Measurements from ENCODE around the gene RASAL3.

Gene RASAL3

DNA sequence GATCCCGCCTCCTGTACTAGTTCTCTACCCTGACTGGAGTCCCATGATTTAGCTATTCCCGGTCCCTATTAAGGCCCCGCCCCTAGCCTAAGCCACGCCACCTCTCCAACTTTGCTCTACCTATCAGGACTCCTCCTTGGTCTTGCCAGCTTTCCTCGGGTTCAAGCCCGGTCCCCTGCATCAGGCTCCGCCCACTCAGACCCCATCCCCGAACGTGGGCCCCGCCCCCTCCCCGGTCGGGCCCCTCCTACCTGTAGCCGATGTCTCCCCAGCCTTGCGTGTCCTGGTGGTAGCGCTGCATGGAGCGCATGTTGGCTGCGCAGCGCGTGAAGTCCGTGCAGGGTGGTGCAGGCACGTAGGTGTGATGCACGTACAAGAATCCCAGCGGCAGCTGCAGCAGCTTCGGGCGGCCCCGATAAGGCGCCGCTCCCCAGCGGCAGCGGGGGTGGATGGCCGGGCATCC lies 7.3 kb upstream of the RASAL3 start:
- no peak for DNase-seq

DNA sequence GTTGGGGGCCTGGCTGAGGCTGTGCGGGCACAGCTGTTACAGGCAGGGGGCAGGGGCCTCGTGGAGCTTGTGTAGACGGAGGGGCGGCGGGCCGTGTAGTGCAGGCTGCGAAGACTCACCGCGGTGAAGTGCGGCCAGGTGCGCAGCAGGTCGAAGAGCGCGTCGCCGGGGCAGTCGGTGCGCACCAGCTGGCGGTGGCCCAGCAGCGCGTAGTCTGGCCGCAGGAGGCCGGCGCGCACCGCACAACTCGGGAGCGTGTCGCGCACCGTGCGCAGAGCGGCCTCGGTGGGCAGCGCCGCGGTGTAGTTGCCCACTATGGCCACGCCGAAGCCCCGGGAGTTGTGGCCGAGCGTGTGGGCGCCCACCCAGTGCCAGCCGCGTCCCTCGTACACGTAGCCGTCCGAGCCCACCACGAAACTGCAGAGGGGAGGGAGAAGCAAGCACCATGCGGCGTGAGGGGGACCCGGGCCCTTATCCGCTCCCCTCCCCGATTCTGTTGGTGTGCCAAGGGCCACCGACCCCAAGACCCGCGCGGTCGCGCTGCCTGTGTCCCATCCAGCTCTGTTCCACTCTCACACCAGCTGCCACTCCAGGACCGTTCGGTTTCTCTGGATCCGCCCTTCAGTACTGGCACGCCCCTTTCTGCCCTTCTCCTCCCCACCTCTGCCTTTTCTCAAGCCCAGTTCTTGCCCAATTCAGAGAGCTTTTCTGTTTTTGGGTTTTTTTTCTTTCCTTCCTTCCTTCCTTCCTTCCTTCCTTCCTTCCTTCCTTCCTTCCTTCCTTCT lies 5.4 kb upstream of the RASAL3 start:
- no peak for DNase-seq

DNA sequence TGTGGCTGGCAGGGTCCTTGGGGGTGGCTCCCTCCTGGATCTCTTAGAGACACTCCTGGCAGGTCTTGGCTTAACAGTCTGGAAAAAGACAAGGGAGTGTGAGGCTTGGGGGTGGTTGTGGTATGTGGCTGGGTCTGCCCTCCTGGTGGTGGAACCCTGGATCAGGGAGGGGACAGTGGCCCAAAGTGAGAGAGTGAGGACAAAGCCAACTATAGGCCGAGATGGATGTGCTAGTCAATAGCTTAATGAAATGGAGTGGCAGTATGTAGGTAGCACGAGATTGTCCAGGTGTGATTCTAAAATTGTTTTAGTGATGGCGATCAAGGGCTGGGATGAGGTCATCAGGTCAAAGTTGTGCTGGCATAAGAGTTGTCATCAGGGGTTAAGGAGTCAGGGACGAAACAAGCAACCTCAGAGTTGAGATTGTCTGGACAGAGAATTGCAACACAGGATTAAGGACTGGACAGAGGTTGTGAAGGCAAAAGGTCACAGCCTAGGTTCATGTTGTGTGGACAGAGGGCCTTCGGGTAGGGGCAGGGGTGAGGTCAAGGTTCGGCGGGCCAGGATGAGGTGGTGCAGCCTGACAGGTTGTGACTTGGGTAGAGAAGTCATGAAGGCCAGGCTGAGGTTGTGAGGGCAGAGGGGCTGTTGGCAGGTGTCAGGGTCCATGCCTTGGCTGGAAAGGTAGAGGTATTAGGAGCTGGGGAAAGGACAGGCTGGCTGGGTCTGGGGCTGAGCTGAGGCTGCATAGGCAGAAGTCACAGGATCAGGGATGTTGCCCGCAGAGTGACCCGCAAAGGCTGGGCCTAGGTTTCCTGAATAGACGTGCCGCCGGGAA lies 4.5 kb upstream of the RASAL3 start:
- DNase-seq = no peak

DNA sequence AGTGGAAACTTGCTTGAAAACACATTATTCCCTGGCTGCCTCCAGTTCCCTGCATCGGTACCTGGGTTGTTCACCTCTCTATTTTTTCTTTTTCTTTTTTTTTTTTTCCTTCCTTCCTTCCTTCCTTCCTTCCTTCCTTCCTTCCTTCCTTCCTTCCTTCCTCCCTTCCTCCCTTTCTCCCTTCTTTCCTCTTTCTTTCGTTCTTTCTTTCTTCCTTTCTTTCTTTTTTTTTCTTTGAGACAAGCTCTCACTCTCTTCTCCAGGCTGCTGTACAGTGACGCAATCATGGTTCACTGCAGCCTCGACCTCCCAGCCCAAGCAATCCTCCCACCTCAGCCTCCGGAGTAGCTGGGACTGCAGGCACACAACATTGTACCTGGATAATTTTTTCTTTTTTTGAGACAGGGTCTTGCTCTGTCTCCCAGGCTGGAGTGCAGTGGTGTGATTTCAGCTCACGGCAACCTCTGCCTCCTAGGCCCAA lies 3.4 kb upstream of the RASAL3 start:
- DNase-seq = no peak

DNA sequence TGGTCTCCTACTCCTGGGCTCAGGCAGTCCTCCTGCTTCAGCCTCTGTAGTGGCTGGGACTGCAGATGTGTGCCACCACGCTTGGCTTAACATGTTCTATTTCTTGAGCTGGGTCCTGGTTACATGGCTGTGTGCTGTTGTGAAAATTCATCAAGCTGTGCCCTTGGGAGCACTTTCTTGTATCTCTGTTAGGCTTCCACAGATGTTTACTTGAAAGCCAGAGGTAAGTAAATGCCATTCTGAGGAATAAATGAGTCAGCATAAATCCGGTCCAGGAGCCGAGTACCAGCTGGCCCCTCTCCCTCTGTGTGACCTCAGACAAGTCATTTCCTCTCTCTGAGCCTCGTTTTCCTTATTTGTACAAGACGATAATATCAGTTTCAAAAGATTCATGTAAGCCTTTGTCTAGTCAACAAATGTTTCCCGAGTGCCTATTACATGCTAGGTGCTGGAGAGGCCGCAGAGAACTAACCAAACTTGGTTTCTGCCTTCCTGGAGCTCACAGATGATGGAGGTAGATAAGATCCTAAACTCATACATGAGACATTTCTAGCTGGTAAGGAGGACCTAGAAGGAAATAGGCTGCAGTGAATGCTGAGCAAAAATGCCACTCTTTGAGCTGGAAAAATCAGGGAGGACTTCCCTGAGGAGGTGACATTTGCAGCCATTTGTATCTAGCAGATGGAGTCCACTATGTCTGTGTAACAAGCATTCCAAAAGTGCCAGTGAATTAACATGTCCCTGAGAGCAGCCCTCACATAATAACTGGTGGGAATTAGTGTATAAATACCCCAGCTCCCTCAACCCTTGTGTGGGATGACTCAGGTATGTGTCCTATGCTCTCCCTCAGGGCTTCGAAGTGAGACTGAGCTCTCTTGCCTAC lies 2.7 kb upstream of the RASAL3 start:
- DNase-seq = no peak

DNA sequence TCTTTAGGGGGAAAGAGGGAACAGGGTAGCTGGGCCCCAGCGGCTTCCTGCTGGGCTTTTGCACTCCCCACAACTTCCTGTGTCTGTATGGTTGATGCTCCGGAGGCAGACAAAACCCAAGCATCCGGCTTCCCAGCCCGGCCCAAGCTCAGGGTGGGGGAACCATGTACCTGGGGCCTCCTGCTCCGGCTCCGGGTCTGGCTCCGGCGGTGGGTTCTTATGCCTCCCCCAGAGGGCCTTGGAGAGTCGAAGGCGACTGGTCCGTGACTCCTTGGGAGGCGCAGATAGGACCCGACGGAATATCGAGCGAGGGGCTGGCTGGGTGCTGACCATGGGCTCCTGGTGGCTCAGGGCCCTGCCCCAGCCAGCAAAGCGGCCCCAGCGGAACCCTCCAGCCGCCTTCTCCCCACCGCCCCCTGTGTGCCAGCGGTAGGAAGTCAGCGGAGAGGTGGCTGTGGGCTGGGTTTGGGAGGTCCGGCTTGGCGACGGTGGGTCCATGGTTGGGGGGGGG lies 428 bp downstream of the RASAL3 start:
- DNase-seq = no peak

DNA sequence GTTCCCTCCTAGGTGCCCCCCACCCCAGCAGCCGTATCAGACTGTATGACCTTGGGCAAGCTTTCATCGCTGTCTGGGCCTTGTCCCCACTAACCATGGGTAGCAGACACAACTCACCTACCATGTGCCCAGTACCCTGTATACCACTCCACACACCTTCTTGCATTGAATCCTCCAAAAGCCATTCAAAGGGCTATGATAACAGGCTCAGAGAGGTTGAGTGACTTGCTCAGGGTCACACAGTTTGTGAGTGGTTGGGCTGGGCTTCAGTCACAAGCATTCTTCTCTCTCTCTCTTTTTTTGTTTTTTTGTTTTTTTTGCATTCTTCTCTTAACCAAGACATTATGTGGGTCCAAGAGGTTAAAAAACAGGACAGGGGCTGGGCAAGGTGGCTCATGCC lies 2.6 kb downstream of the RASAL3 start:
- DNase-seq = no peak

DNA sequence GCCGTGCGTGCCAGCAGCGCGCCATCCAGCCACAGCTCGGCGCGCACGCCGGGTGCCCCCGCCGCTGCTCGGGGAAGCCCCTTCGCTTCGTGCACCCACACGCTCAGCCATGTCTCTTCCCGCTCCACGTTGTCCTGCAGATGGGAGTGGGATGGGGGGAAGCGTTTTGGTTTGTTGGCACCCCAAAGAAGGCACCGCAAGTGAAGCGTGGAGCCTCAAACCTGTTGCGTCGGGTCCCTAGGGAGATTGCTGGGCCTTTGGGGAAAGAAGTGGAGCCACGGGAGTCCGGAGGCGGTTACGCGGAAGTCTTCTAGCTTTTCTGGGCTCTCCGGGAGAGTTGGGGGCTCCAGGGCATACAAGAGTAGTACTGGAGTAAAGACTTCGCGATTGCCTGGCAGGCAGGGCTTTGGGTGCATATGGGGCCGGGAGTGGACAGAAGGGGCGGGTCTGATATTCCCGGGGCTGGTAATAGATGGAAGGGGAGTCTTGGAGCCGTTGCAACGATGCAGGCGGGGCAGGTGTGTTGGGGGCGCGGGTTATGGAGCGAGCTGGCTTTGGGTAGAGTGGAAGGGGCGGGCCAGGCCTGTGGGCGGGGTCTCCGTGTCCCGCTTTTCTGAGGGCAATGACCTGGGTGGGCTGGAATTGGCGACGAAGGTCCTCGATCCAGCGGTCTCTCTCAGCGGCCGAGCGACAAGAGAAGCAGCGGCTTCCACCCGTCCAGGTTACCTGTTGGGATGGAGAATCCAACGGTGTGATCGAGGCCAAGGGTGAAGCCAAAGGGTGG lies 6.5 kb downstream of the RASAL3 start:
- no peak for DNase-seq

DNA sequence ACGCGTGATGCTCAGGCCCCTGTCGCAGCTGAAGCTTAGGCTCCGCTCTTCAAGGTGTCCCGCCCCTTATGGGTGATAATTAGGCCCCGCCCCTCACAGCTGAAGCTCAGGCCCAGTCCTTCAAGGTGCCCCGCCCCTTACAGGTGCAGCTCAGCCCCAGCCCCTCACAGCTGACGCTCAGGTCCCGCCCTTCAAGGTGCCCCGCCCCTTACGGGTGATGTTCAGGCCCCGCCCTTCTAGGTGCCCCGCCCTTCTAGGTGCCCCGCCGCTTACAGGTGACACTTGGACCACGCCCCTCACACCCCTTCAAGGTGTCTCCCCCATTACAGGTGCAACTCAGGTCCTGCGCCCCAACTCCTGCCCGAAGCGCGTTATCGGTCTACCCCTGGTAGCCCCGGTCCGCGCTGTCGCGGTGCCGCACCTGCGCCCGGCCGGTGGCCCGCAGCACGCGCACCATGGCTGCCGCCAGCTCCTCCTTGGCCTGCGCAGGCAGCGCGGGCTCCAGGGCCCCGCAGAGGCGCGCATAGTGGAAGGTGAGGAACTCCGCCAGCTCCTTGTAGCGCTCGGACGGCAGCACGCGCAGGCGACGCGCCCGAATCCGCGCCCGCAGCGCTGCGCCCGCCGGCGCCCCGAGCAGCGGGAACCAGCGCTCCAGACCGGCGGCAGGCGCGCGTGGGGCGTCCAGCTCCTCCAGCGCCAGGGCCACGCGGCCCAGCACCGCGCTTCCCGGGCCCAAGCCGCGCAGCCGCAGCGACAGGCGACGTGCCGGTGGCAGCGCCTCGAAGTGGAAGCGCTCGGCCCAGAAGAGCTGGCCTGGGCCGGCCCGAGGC lies 7.3 kb downstream of the RASAL3 start:
- DNase-seq = no peak

DNA sequence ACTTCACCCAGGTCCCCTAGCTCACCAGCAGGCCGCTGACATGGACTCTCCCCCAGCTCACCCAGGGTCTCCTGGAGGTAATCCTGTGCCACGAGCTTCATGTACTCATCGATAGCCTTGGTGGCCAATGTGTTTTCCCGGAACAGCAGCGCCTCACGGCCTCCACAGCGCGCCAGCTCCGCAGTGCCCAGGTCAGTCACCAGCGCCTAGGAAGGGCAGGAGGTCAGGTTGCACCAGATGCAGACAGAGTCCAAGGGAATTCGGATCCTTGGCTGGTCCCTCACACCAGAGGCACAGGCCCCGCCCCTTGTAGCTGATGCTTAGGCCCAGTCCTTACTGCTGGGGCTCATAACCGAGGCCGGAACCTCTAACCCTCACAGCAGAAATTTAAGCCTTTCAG lies 7.9 kb downstream of the RASAL3 start:
- no peak for DNase-seq

DNA sequence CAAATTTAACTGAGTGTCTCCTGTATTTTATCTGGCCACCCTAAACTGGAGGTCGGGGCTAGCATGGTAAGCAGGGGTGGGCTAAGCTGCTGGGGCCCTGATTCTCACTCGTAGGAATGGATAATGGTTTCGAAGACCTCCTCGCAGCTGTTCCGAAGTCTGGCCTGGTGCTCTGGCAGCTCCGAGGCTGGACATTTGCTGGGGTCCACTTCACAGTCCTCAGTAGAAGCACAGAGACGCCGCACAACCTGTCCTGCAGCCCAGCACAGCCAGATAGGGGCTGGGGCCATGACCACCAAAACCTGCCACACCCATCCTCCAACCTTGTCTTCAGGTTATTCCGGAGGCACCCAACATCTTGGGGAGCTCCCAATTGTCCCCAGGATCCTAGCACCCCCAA lies 8.3 kb downstream of the RASAL3 start:
- no peak for DNase-seq

DNA sequence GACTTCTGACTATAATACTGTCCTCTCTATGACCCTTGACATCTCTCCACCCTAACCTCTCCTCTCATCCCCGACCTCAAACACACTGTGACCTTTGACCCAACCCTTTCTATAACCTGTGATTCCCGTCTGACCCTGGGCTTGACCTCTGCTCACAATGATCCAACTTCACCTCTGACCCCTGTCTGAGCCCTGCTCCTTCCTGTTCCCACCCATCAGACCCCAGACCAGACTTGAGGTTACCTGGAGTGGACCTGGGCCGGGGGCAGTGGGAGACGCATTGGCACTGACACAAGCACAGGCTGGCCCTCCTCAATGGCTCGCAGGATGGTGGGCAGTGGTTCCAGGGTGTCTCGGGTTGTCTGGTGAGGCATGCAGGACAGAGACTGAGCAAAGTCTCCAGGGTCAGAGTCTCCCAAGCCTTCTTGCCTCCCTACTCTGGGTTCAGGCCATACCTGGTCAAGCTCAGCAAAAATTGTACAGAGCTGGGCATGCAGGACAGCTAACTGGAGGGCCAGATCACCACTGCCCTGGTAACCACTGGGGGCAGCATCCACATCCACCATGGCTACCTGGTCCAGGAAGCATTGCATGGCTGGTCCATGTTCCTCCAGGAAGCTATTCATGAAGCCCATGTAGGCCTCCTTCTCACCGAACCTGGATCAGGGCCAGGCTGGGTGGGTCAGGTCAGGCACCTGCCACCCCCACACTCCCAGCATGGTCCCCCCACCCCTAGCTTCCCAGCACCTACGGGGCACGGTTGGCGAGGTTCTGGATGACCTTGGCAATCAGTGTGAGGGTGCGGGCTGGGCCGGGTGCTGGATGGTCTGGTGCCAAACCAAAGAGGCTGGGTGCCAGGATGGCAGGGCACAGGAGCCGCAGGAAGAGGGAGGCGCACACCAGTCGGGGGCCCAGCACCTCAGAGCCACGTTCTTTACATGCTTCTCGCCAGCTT lies 10.2 kb downstream of the RASAL3 start:
- no peak for DNase-seq

DNA sequence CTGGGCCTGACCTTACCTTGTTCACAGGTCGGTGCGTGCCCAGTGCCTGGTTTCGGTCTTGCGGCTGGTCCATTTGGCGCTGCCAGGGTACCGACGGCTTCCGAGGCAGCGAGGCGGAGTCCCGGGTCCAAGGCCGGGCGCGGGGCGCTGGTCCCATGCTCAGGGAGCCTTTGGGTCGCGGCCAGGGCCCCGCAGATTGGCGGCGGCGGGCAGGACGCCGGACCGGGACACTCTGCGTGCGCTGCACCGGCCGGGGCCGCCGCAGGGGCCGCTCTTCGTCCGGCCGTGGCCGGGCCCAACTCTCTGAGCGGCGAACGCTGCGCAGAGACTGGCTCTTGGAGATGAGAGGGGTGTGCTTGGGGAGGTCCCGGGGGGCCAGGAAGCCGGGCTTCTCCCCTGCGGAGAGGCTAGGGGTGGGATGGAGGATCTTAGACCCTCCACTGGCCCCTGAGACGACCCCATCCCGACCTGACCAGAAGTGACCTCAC lies 11.2 kb downstream of the RASAL3 start:
- DNase-seq = no peak

DNA sequence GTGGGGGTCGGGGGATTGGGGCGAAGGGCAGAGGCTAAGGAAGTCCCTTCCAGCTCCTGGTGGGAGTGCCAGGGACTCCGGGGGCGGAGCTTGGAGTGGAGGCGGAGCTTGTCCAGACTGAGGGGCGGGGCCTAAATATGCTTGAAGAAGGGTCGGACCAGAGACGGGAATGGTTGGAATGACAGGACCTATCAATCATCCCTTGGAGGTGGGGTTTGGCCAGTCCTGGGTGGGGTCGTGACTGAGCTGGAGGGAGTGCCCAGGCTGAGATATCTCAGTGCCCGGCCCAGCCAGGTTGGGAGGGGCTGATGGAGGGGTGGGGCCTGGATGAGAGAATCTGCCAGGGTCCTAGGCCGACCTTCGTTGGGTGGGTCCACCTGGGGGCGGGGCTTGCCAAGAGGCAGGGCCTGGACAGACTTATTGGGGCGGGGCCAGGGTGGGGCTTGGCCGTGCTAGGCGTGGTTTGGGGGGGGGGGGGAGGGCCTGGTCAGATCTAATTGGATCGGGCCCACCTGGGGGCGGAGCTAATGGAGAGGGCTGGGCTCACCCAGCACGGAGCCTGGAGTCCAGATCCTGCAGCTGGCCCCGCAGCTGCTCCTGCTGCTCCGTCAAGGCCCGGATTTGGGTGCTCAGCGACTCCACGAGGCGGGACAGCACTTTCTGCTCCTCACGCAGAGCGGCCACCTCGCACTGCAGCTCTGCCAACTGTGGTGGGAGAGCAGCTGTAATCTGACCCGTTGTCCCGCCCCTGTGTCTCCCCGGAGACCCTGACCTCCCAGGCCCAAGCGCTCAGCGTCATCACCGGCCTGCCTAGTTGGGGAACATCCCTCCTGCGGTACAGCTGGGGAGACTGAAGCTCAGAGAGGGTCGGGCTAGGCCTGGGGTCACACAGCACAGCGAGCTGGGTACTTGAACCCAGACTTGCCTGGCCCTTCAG lies 12.0 kb downstream of the RASAL3 start:
- no peak for DNase-seq

DNA sequence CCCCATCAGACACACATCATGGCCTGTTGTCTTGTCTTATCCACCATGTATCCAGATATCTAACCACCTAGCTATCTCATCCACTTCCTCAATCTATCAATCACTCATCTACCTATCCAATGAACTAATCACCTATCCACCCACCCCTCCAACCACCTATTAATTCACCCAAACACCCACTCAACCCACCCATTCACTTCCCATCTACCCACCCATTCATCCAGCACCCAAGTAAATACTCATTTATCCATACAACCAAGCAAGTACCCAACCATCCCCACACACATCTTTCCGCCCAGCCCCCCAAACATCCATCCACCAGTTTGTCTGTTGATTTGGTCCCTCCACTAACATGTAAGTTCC lies 13.8 kb downstream of the RASAL3 start:
- no peak for DNase-seq

DNA sequence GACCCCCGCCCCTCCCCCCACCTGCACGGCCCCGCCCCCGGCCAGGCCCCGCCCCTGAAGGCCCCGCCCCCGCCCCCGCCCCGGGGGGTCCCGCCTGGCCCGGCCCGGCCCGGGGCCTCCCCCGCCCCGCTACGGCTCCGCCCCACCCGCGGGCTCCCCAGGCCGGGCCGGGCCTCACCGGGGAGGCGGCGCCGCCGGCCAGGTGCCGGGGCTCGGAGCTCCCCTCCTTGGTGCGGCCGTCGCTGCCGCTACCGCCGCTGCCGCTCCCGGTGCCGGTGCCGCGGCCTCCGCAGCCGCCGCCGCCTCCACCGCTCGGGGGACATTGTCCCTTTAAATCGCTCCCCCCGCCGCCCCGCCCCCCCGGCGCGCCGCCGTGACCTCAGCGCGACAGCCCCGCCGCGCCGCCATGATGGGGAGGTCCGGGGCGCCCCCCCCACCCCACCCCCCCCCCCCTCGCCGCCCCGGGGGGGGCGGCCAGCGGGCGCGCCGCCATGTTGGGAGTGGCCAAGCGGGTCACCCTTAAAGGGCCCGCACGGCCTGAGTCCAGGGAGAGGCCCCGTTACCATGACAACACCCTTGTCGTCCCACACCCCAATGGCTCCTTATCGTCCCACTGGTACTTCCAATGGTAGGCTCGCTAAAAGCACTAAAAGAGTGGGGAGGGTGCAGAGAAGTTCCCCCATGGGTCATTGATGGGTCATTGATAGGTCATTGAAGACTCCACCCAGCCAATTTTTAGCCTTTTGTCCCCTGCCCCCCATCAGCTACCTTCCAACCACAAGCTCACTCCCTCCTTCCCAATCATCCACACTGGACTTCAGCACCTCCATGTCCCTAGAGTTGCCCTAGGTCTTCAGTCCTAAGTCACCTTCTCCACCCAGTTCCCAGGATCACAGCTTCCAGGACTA lies 14.5 kb downstream of the RASAL3 start, which contains the start of gene WIZ:
WIZ (minus strand) TSS at position 337 of the 908 bp plus-strand sequence. CDS start 1,649 bp downstream, outside the sequence.
- no peak for DNase-seq

All from NCI-H2081 treated with DMSO at 0.1 percent for 48 hours (cell line).